ENCODE results near the gene DCAF16.
A peak's percentile ranks its signal among the peaks of the same experiment; 100 is the strongest.

Gene DCAF16

DNA sequence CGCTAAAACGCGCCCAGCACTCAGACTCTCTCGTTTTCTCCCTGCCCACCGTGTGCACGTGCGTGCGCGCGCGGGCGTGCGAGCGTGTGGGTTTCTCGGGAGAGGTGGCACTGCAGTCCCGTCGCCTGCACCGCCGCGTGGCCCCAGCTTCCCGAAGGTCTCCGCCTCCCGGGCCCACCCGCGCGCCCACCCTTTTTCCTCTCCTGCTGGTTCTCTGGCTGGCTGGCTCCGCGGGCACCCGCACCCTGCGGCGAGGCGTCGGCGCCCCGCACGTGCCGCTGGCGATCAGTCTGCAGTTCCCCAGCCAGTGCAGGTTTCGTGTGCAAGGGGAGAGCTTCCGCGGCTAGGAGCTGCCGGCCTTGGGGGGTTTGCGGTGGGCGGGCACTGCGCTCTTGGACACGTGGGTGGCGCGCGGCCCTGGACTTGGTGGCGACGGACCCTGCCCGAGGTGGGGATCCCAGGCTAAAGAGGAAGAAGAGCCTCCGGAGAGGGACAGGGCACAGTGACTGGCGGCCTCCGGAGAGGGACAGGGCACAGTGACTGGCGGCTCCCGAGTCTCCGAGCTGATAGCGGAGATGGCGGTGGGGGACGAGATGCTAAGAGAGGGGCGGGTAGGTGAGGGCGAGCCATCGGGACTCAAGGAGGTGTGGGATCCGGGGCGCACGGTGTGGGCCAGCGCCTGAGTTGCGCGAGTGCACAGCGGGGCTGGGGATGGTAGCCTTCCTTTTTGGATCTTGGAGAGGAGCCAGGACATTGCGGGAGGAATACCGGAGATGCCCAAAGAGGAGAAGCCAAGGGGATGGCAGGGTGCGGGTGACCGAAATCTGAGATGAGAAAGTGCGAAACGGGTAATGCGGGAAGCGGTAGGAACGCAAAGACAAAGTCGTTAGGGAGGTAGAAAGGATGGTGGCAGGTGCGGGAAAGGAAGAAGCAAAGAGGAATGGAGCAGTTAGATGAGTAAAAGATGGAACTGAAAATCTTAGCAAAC is 29.0 kb downstream of the DCAF16 start, which contains the start of gene FAM184B:
Gene FAM184B, minus strand, starts transcription at position 322 of the 988 bp plus-strand sequence. CDS start 322 bp downstream, outside the sequence.
- DNase-seq (ENCODE audit: low spot score) = no peak

DNA sequence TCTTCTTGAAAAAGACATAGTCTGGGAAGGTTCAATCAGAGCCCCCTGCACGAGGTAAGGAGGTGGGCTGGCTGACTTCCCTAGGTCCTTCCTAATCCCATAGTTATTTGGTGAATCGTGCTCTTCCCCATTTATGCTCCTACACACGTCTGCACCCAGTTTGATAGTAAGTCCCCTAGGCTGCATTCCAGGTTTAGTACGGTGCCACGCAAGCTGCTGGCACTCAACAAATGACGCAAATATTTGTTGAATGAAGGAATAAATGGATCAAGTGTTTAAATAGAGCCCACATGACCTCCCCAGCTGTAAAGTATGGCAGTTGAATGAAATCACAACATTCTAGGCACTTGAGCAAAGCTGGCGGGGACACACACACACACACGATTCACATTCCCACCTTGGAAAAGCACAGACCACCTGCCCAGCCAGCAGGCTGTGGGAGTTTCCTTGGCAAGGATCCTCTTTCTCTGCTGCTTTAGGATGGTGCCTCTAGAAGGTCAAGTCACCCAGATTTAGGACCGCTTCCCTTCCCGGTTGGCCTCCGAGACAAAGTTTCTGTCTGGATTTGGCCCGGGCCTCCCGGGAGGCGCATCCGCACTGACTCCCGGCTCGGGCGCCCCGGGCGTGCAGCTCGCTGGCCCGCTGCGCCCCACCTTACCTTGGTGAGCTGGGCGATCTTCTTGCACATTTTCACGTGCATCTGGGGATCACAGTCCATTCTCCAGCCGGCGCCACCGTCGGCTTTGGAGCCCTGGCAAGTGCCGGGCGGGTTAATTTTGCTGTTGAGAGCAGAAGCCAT is 29.9 kb downstream of the DCAF16 start:
- no peak for DNase-seq (ENCODE audit: low spot score)

GRCh38 chr4:17778431-17778830 is 32.1 kb downstream of the DCAF16 start:
- DNase-seq (ENCODE audit: low spot score) = no peak

- DNase-seq (ENCODE audit: low spot score) = no peak
These were observed 37.3 kb downstream of the DCAF16 start for GRCh38 chr4:17773135-17773698.

DNA sequence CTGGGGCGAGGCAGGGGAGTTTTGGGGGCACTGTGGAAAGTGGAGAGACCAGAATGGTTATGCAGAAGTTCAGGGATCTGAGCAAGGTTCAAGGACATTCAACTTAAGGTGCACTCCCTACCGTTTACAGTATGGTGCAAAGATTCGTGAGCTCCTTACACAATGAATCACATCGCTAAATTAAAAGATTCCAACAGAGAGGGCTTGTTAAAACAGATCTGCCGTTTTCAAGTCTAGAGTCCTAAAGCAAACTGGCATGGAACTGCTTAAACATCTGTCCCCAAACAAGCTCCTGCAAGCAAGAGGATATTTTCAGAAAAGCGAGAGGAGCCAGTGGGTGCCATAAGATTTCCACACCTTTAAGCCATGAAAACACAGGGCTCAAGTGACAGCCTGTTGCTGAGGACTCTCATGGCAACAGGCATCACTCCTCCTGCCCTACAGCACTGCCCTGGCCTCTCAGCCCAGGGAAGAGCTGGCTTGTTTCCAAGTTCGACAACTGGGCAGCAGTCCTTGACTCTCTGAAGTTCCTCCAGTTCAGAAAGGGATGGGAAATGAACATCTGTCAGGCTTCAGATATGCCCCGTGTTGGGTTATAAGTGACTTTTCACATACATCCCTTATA is 39.2 kb downstream of the DCAF16 start:
- no peak for DNase-seq (ENCODE audit: low spot score)

GRCh38 chr4:17770845-17771244 is 39.7 kb downstream of the DCAF16 start:
- no peak for DNase-seq (ENCODE audit: low spot score)

DNA sequence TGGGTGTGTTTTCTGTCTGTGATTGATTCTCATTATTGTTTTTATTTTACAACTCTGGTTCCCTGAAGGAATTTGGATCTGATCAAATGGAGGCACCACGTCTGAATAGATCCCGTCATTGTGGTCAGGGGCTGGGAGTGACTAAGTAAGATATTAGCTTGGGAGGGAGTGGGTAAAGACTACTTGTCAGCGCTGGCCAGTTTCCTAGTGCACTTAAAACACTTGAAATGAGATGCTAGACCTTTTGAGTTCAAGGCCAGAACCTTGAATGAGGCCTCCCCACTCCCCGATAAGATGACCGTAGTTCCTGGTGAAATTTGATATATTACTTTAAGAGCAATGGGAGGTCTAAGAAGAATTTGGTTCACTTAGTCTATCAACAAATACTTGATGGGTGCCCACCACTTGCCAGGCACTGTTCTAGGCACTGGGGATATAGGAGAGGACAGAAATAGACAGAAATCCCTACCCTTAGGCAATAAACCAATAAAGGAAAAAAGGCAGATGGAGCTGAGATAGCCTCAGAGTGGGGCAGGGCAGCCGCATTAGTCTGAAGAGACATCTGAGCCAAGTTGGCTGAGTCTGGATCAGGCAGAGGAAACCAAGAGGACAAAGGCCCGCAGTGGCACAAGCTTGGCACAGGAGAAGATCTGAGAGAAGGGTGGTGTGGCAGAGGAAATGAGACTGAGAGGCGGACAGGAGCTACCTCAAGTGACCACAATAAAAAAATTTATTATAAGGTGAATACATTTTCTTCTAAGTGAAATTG is 41.0 kb downstream of the DCAF16 start:
- DNase-seq (ENCODE audit: low spot score) = no peak

DNA sequence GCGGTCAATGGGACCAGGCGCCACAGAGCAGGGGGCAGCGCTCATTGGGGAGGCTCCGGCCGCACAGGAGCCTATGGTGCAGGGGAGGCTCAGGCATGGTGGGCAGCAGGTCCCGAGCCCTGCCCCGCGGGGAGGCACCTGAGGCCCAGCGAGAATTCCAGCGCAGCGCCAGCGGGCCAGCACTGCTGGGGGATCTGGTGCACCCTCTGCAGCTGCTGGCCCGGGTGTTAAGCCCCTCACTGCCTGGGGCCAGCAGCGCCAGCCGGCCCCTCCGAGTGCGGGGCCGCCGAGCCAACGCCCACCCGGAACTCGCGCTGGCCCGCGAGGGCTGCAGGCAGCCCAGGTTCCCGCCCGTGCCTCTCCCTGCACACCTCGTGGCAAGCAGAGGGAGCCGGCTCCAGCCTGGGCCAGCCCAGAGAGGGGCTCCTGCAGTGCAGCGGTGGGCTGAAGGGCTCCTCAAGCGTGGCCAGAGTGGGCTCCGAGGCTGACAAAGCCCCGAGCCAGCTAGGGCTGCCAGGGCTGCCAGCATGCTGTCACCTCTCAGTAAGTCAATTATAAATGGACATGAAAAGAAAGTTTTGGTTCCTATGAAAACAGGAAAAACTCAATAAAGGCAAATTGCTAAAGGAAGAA is 43.6 kb downstream of the DCAF16 start:
- no peak for DNase-seq (ENCODE audit: low spot score)

- peak; percentile 6 for DNase-seq (ENCODE audit: low spot score)
These were observed 44.9 kb downstream of the DCAF16 start for GRCh38 chr4:17765514-17766286.

DNA sequence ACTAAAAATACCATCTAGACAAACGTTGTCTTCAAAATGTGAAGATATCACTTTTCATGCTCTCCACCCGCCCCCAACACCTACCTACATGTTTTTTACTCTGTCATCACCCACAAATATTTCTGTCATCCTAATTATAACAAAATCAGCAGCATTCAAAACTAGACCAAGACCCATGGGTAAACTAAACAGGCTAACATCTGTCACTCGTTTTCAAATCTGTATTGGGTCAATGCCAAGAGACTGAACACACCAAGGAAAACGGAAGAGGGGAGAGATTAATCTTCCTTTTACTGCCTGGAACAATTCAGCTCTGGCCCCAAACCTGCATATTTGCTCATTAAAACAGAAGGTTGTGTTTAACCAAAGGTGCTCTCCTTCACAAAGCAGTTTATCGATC is 46.6 kb downstream of the DCAF16 start:
- no peak for DNase-seq (ENCODE audit: low spot score)

DNA sequence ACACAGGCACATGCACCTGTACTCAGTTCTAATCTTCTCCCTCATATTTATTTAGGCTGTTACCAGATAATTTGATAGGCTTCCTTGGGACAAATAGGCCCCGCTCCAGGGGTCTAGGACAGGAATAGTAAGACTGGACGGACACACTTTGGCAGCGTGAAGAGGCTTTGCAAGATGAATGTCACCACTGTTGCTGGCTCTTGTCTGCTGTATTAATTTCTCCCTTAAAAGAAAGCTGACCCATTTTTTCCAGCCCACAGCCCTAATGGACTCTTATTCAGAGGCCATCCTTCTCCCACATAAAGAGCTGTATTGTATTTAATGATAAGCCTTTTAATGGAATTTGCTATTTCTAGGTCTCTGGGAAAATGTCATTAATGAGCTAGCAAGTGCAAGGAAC is 47.1 kb downstream of the DCAF16 start:
- DNase-seq (ENCODE audit: low spot score) = no peak

DNA sequence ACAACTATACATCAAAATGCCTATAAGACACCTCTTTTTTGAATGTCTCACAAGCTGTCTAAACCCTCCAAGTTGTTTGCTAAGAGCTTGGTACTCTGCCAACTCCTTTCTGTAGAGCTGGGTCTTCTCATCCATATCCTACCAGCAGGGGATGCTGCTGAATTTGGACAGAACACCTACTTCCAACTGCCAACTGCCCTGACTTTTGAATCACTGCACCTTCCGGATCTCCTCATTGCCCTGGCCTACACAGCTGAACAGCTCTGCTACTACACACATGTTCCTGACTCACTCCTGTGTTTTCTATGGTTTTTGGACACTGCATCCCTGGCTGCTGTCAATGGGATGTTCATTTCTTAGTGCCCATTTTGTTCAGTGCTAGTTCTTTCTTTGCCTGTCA is 47.8 kb downstream of the DCAF16 start:
- DNase-seq (ENCODE audit: low spot score) = peak; percentile 21

GRCh38 chr4:17761062-17761461 is 49.5 kb downstream of the DCAF16 start:
- DNase-seq (ENCODE audit: low spot score) = no peak

- DNase-seq (ENCODE audit: low spot score) = no peak
These were observed 49.9 kb downstream of the DCAF16 start for GRCh38 chr4:17760626-17761025.

- no peak for DNase-seq (ENCODE audit: low spot score)
These were observed 52.1 kb downstream of the DCAF16 start for GRCh38 chr4:17758485-17758884.

DNA sequence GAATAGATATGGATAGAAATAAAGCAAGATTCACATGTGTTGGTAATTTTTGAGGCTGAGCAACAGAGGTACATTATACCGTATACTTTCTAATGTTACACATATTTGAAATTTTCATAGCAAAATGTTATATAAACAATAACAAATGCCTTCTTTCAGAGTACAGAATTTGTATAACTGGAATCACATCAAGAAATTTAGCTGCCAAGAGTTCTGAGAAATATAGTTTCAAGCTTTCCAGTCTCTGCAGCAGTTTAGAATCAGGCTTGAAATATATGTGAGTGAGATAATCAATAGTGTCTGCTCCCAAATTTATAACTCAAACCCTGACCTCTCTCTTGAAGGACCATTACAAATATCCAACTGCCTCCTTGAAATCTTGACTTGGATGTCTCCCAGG is 52.9 kb downstream of the DCAF16 start:
- no peak for DNase-seq (ENCODE audit: low spot score)

- no peak for DNase-seq (ENCODE audit: low spot score)
These were observed 56.9 kb downstream of the DCAF16 start for GRCh38 chr4:17753646-17754045.
